NCI-H69 (cell line): ENCODE measurements around the gene PRR15.

Source experiments
- DNase-seq: peaks from one replicate; lab custom pipeline; 2025; lab: John Stamatoyannopoulos, UW

Gene PRR15

GRCh38 chr7:29569648-29570047 is 6.0 kb downstream of the PRR15 start:
- peak; percentile 72 for DNase-seq

- DNase-seq: no peak
Observed at GRCh38 chr7:29572558-29572957, 8.9 kb downstream of the PRR15 start.

GRCh38 chr7:29573567-29573966 is 9.9 kb downstream of the PRR15 start:
- no peak for DNase-seq

GRCh38 chr7:29574659-29575058 is 11.0 kb downstream of the PRR15 start:
- DNase-seq: no peak

GRCh38 chr7:29587195-29587808 is 23.7 kb downstream of the PRR15 start:
- no peak for DNase-seq

GRCh38 chr7:29588212-29588611 is 24.6 kb downstream of the PRR15 start:
- DNase-seq: no peak

- DNase-seq: peak; percentile 68
Observed at GRCh38 chr7:29588900-29589696, 25.5 kb downstream of the PRR15 start.

GRCh38 chr7:29592866-29593265 is 29.2 kb downstream of the PRR15 start:
- no peak for DNase-seq

GRCh38 chr7:29593459-29593858 is 29.8 kb downstream of the PRR15 start:
- DNase-seq: no peak

GRCh38 chr7:29596593-29597178 is 33.1 kb downstream of the PRR15 start:
- DNase-seq: no peak

- DNase-seq: no peak
Observed at GRCh38 chr7:29597266-29597665, 33.6 kb downstream of the PRR15 start.

- no peak for DNase-seq
Observed at GRCh38 chr7:29598137-29598536, 34.5 kb downstream of the PRR15 start.

- peak; percentile 73 for DNase-seq
Observed at GRCh38 chr7:29598613-29599012, 35.0 kb downstream of the PRR15 start.

- no peak for DNase-seq
Observed at GRCh38 chr7:29599026-29599425, 35.4 kb downstream of the PRR15 start.

GRCh38 chr7:29600661-29601060 is 37.0 kb downstream of the PRR15 start:
- DNase-seq: no peak

- DNase-seq: no peak
Observed at GRCh38 chr7:29604052-29604451, 40.4 kb downstream of the PRR15 start.

- no peak for DNase-seq
Observed at GRCh38 chr7:29604702-29605101, 41.1 kb downstream of the PRR15 start.

GRCh38 chr7:29605671-29606070 is 42.0 kb downstream of the PRR15 start:
- DNase-seq: no peak

- peak; percentile 63 for DNase-seq
Observed at GRCh38 chr7:29606287-29606721, 42.7 kb downstream of the PRR15 start.

- no peak for DNase-seq
Observed at GRCh38 chr7:29606830-29607229, 43.2 kb downstream of the PRR15 start.

GRCh38 chr7:29607259-29607658 is 43.6 kb downstream of the PRR15 start:
- DNase-seq: no peak

- no peak for DNase-seq
Observed at GRCh38 chr7:29607889-29608288, 44.3 kb downstream of the PRR15 start.
